Small intestine (tissue), 7 donors: ENCODE results near the gene RARRES1. TPM values are rescaled to one million over a fixed set of nuclear protein-coding genes. Genes with fewer than 3 reads are reported as not detected.

ENCODE experiments used
- DNase-seq, 2 donors: peaks; one replicate each; pipeline versions ENCODE4 v3.0.0 to v3.0.0-alpha.2; 2013
- FAIRE-seq: peaks from 2 replicates; lab custom pipeline; 2012; peaks lifted over from hg19 to GRCh38; lab: Jason Lieb, UNC
- H3K27ac ChIP-seq, 3 donors: one replicate each; pipeline ENCODE4 v1.5.1; 2013; ENCODE audit warnings: low read length in 2 of 3, mild to moderate bottlenecking in 2 of 3, control low read depth in 1 of 3, inconsistent platforms in 1 of 3, low read depth in 1 of 3, moderate library complexity in 1 of 3
- H3K27me3 ChIP-seq, 3 donors: one replicate each; pipeline ENCODE4 v1.6.1; 2013; ENCODE audit warnings: low read length in 3 of 3, inconsistent platforms in 1 of 3; ENCODE audit not compliant: control insufficient read depth in 3 of 3, insufficient read depth in 3 of 3
- H3K36me3 ChIP-seq, 3 donors: one replicate each; pipeline ENCODE4 v1.6.1; 2013; ENCODE audit warnings: low read length in 3 of 3, inconsistent platforms in 1 of 3, low read depth in 1 of 3, mild to moderate bottlenecking in 1 of 3, moderate library complexity in 1 of 3; ENCODE audit not compliant: control insufficient read depth in 3 of 3, insufficient read depth in 2 of 3
- H3K4me1 ChIP-seq, 3 donors: one replicate each; pipeline ENCODE4 v1.6.1; 2013; ENCODE audit warnings: low read length in 2 of 3, inconsistent platforms in 1 of 3, low read depth in 1 of 3, mild to moderate bottlenecking in 1 of 3, moderate library complexity in 1 of 3; ENCODE audit not compliant: control insufficient read depth in 3 of 3, insufficient read depth in 2 of 3
- H3K4me3 ChIP-seq, 3 donors: one replicate each; pipeline ENCODE4 v1.5.1; 2013; ENCODE audit warnings: low read length in 3 of 3, control low read depth in 1 of 3, inconsistent platforms in 1 of 3, low read depth in 1 of 3, mild to moderate bottlenecking in 1 of 3, moderate library complexity in 1 of 3
- H3K9me3 ChIP-seq, 2 donors: one replicate each; pipeline ENCODE4 v1.6.1; 2013; ENCODE audit warnings: low read depth in 1 of 2, low read length in 1 of 2; ENCODE audit not compliant: control insufficient read depth in 2 of 2, insufficient read depth in 1 of 2
- WGBS, 3 donors: extraction: QIAGEN DNeasy Blood & Tissue Kit; methylation state at CpG; one replicate each; pipeline ENCODE4 v1.1.7; 2013; 5-methylcytosine and 5-hydroxymethylcytosine counted together
- polyA plus RNA-seq, 4 donors: library from polyadenylated mRNA; stranded (reverse) in 3 of 4; unstranded in 1 of 4; fragments of 200-250 nt in 3 of 4; fragments of 120-200 nt in 1 of 4; gene quantifications; one replicate each; pipeline versions ENCODE4 v1.2.1 to v1.2.3, GENCODE V29; 2013
- donor health status: healthy with polysubstance abuse.
- donor health status: control.
- donor health status: control.
- donor health status: Bipolar disorder and iron deficiency.
- donor health status: healthy.

The RARRES1 gene
- polyA plus RNA-seq, 4 donors: 0.89 to 165 (median 16.9) TPM

DNA sequence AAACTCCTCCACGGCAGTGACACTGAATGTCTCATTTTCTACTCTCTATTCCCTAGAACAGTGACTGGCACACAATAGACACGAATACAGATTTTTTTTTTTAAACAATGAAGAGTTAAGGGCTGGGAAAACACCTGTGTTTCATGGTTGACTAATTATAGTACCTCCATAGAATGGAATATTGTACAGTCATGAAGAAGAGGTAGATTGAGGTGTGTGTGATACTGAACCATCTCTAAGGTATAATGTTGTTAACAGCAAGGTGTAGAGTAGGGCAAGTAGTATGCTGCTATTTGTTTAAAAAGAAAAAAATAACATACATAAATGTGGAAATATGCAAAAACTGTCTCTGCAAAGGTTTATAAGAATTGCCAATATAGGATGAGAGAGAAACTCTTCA is 5.2 kb upstream of the RARRES1 start:
- Histone ChIP-seq H3K9me3 (peaks cover 1 to 13% of the 10 kb centered on the region in 2 donors), H3K36me3 (peaks cover 0 to 21% (median 0%) of the 10 kb centered on the region in 3 donors), H3K4me1 (no peaks in the 10 kb centered on the region), H3K27ac (no peak overlapping the region), H3K4me3 (no peak overlapping the region), H3K27me3 (no peaks in the 10 kb centered on the region)
- WGBS, 3 donors: 49 to 91% (median 84%) methylated on average over 2 of the region's 2 CpGs
- no peak for DNase-seq
- no peak for FAIRE-seq

DNA sequence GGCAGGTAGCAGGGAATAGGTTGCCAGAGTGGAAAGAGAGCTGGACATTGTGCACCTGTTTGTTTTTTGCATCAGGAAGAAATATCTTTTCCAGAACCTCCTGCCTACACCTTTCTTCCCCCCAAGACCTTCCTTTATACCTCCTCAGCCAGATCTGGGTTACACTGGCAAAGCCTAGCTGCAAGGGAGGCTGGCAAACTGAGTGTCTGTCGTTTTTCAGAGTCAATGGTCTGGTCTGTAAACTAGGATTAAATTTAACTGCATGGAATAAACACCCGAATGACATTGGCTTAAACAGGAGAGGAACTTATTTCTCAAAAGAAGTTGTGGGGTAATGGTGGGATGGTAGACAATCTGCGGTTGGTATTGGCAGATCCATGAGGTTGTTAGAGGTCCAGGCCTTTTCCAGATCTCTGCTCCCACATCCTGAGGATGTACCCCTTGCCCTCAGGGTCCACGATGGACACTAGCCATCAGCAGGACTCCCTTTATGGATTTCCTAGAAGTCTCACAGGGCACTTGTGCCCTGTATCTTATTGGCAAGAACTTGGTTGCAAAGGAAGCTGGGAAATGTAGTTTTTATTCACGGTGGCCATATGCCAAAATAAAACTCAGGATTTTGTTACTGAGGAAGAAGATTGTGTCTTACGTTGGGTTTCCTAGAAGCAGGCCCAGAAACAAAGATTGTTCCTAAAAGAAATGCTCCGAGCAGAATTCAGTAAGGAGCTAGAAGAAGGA is 3.2 kb upstream of the RARRES1 start:
- Histone ChIP-seq H3K4me1 (peaks cover 0 to 8% (median 3%) of the 10 kb centered on the region in 3 donors), H3K27ac (no peak overlapping the region), H3K36me3 (peaks cover 0 to 18% (median 0%) of the 10 kb centered on the region in 3 donors), H3K27me3 (no peaks in the 10 kb centered on the region), H3K4me3 (no peak overlapping the region), H3K9me3 (peaks cover 1 to 13% of the 10 kb centered on the region in 2 donors)
- DNase-seq: no peak
- WGBS, 3 donors: 81 to 92% (median 85%) methylated on average over 7 of the region's 7 CpGs
- no peak for FAIRE-seq

- H3K27me3 ChIP-seq: no peaks in the 10 kb centered on the region
- H3K27ac ChIP-seq: no peak overlapping the region
- no peak overlapping the region for H3K4me3 ChIP-seq
- H3K4me1 ChIP-seq: peaks cover 0 to 8% (median 3%) of the 10 kb centered on the region in 3 donors
- WGBS, 3 donors: 79 to 88% (median 82%) methylated on average over 3 of the region's 3 CpGs
- DNase-seq (no peak), FAIRE-seq (no peak)
- H3K36me3 ChIP-seq: peaks cover 0 to 21% (median 0%) of the 10 kb centered on the region in 3 donors
- H3K9me3 ChIP-seq: peaks cover 1 to 13% of the 10 kb centered on the region in 2 donors
Measured at GRCh38 chr3:158733656-158734055, 1.4 kb upstream of the RARRES1 start.

DNA sequence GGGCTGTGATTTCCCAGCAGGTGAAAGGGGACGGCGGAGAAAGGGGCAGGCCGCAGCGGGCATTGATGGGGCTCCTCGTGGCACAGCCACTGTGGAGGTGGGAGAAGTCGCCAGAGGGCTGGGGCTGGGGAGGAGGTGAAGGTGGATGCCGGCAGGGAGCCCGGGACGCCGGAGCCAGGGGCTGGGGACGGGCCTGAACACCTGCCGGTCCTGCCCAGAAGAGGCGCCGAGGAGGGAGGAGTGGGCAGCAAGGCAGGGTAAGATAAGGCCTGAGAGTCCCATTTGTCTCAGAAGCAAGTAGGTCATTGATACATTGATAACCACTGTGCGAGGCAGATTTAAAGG is 571 bp upstream of the RARRES1 start:
- Histone ChIP-seq H3K9me3 (peaks cover 1 to 13% of the 10 kb centered on the region in 2 donors), H3K4me1 (peaks cover 0 to 12% (median 3%) of the 10 kb centered on the region in 3 donors), H3K27me3 (no peaks in the 10 kb centered on the region), H3K27ac (peak overlapping the region in 2 of 3 donors; percentile 80 to 85), H3K36me3 (peaks cover 0 to 17% (median 0%) of the 10 kb centered on the region in 3 donors), H3K4me3 (peak overlapping the region; percentile 21 to 69 (median 65))
- WGBS, 3 donors: 23 to 49% (median 24%) methylated on average over 15 of the region's 15 CpGs
- no peak for DNase-seq
- no peak for FAIRE-seq

DNA sequence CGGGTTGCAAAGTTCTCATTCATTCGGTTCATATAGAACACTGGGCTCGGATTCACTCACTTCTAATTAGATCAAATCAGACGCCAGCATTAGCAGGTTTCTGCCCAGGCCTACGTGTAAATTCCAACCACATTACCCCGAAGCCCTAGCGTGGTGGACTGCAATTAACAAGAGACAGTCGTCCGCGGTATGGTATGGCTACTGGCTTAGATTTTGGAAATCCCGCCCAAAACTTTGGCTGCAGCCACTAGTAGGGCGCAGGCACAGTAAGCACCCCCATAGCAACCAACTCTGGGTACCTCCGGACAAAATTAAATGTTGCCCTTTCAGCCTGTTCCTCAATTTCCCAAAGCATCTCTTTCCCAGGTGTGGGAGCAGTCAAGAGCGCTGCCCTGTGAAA is 771 bp downstream of the RARRES1 start:
- H3K4me3 ChIP-seq: peak overlapping the region in 2 of 3 donors; percentile 65 to 69
- H3K27ac ChIP-seq: peak overlapping the region; percentile 14 to 85 (median 80)
- DNase-seq (no peak), FAIRE-seq (no peak)
- H3K36me3 ChIP-seq: peaks cover 0 to 24% (median 0%) of the 10 kb centered on the region in 3 donors
- H3K4me1 ChIP-seq: peaks cover 0 to 24% (median 3%) of the 10 kb centered on the region in 3 donors
- H3K27me3 ChIP-seq: no peaks in the 10 kb centered on the region
- WGBS, 3 donors: 36 to 61% (median 39%) methylated on average over 14 of the region's 14 CpGs
- peaks cover 1 to 13% of the 10 kb centered on the region in 2 donors for H3K9me3 ChIP-seq

DNA sequence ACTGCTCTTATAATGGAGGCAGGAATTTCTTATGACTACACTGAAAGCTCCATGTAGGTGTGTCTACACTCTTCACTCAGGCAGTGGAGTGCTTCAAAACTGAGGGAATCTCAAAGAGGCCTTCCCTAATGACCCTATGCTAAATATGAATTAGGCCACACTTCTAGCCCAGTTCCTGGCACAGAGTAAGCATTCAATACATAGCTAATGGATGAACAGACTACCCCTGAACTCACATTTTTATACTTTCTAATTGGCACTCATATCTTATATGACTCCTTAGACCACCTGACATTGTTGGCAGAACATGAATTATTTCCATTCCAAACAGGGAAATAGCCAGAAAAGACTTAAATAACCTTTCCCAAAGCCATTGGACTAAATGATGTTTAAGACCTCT is 3.4 kb downstream of the RARRES1 start:
- no peaks in the 10 kb centered on the region for H3K27me3 ChIP-seq
- H3K9me3 ChIP-seq: no peaks in the 10 kb centered on the region
- peak overlapping the region in 1 of 3 donors; percentile 2 for H3K4me3 ChIP-seq
- FAIRE-seq (no peak), DNase-seq (no peak)
- no peak overlapping the region for H3K27ac ChIP-seq
- H3K36me3 ChIP-seq: peaks cover 0 to 18% (median 0%) of the 10 kb centered on the region in 3 donors
- H3K4me1 ChIP-seq: peaks cover 3 to 46% (median 9%) of the 10 kb centered on the region in 3 donors

GRCh38 chr3:158728061-158728377 is 4.2 kb downstream of the RARRES1 start:
- DNase-seq (no peak), FAIRE-seq (no peak)
- Histone ChIP-seq H3K36me3 (peaks cover 0 to 22% (median 0%) of the 10 kb centered on the region in 3 donors), H3K27ac (no peak overlapping the region), H3K4me3 (no peak overlapping the region), H3K27me3 (no peaks in the 10 kb centered on the region), H3K9me3 (no peaks in the 10 kb centered on the region), H3K4me1 (peaks cover 3 to 54% (median 13%) of the 10 kb centered on the region in 3 donors)
- 36 to 48% (median 48%) methylated on average over 4 of the region's 4 CpGs for WGBS, 3 donors

DNA sequence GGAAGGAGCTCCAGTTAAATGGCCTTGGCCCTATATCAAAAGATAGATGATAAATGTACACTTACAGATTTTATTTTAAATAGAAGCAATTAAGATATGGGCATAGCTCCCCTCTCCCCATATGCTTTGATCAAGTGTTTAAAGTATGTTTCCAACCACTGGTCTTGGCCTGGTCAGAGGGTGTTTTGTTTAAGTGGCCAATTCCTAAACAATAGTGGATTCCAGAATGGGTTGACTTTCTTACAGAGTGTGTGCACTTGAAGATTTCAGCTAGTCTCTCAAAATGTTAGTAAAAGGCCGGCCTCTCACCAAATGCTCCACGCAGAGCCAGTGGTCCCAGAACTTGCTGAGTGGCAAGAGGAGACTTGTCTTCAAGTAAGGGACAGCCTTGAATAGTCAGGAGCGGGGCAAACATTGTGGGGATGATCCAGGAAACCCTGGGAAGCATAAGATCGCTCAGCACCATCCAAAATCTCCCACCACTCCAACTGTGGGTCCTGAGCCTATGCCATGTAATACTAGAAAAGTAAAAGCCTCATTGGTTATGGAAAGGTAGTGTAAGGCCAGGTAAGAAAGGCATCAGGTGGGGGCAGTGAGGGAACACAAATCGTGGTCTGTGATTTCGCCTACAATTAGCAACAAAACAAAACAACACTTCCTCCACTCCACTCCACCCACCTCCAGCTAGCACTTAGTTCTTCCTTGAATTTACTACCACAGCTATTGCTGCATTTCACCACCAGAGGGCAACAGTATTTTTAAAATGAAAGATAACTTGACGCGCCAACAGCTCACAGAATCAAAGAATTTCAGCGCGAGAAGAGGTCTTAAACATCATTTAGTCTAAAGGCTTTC is 4.8 kb downstream of the RARRES1 start:
- no peaks in the 10 kb centered on the region for H3K27me3 ChIP-seq
- H3K4me1 ChIP-seq: peaks cover 3 to 57% (median 13%) of the 10 kb centered on the region in 3 donors
- no peak overlapping the region for H3K4me3 ChIP-seq
- no peaks in the 10 kb centered on the region for H3K9me3 ChIP-seq
- 28 to 31% (median 30%) methylated on average over 10 of the region's 10 CpGs for WGBS, 3 donors
- peak; percentile 72 to 87 for DNase-seq
- peaks cover 0 to 22% (median 0%) of the 10 kb centered on the region in 3 donors for H3K36me3 ChIP-seq
- FAIRE-seq: no peak
- H3K27ac ChIP-seq: peak overlapping the region in 2 of 3 donors; percentile 47 to 56
